Upper lobe of left lung (tissue), 4 donors: ENCODE measurements around the gene FGF2.

ENCODE experiments used
- CTCF ChIP-seq, 6 experiments: fragments of 450-650 bp in 4 of 6; fragments of 200-600 bp in 2 of 6; sonication (generic) in 2 of 6; IDR thresholded peaks; one replicate each; pipeline ENCODE4 v1.5.1; 2016 to 2019; ENCODE audit warnings: antibody characterized with exemption in 6 of 6
- POLR2A ChIP-seq, 4 donors: fragments of 450-650 bp; IDR thresholded peaks; one replicate each; pipeline ENCODE4 v1.5.1; 2016 to 2017; ENCODE audit warnings: antibody characterized with exemption in 4 of 4, mild to moderate bottlenecking in 2 of 4
- POLR2AphosphoS5 ChIP-seq, 2 donors: sonication (generic); formaldehyde crosslinking; IDR thresholded peaks; one replicate each; pipeline ENCODE4 v1.5.1; 2017; ENCODE audit warnings: antibody characterized with exemption in 2 of 2

GRCh38 chr4:122810669-122811068, 16.0 kb upstream of the FGF2 start:
- TF ChIP-seq POLR2A (IDR thresholded peaks at IDR 0.05) (no peak), POLR2AphosphoS5 (IDR thresholded peaks at IDR 0.05) (no peak), CTCF (IDR thresholded peaks at IDR 0.05) (no peak)
